ENCODE data around the gene ARHGAP22. TPM values are rescaled to one million over a fixed set of nuclear protein-coding genes. Genes with fewer than 3 reads are reported as not detected.

The ARHGAP22 gene
- total RNA-seq, 4 donors from 2014 or later: 0.26 to 3.6 (median 3.0) TPM; not detected in 1

- H3K9me3 ChIP-seq: no peaks in the 10 kb centered on the region
- H3K27me3 ChIP-seq: no peaks in the 10 kb centered on the region
- intact Hi-C loops (cut with DNase I; ENCODE audit: low total_unique reads): no loop called here
- no peak for DNase-seq
- TF ChIP-seq CTCF (IDR thresholded peaks at IDR 0.05): no peak
- TF ChIP-seq POLR2A (IDR thresholded peaks at IDR 0.05): no peak
- H3K4me3 ChIP-seq: no peak overlapping the region
- no peak overlapping the region for H3K27ac ChIP-seq
- H3K4me1 ChIP-seq: peaks cover 0 to 6% of the 10 kb centered on the region in 2 donors
- H3K36me3 ChIP-seq: no peaks in the 10 kb centered on the region
Measured at GRCh38 chr10:48527756-48528155, 77.1 kb downstream of the ARHGAP22 start.

GRCh38 chr10:48526846-48527505 lies 77.9 kb downstream of the ARHGAP22 start:
- Histone ChIP-seq H3K27me3 (no peaks in the 10 kb centered on the region), H3K27ac (peak overlapping the region; percentile 45 to 72), H3K36me3 (no peaks in the 10 kb centered on the region), H3K4me3 (no peak overlapping the region), H3K4me1 (peaks cover 0 to 6% of the 10 kb centered on the region in 2 donors), H3K9me3 (no peaks in the 10 kb centered on the region)
- no peak for DNase-seq
- intact Hi-C loops (cut with DNase I; ENCODE audit: low total_unique reads): no loop called here
- no peak for TF ChIP-seq POLR2A (IDR thresholded peaks at IDR 0.05)
- no peak for TF ChIP-seq CTCF (IDR thresholded peaks at IDR 0.05)

- Histone ChIP-seq H3K4me1 (peaks cover 0 to 6% of the 10 kb centered on the region in 2 donors), H3K27ac (peak overlapping the region; percentile 45 to 72), H3K36me3 (no peaks in the 10 kb centered on the region), H3K27me3 (no peaks in the 10 kb centered on the region), H3K4me3 (no peak overlapping the region), H3K9me3 (no peaks in the 10 kb centered on the region)
- no peak for TF ChIP-seq POLR2A (IDR thresholded peaks at IDR 0.05)
- TF ChIP-seq CTCF (IDR thresholded peaks at IDR 0.05): no peak
- DNase-seq: no peak
- intact Hi-C loops (cut with DNase I; ENCODE audit: low total_unique reads): no loop called here
Measured at GRCh38 chr10:48526011-48526821, 78.7 kb downstream of the ARHGAP22 start.

- Histone ChIP-seq H3K36me3 (no peaks in the 10 kb centered on the region), H3K27me3 (no peaks in the 10 kb centered on the region), H3K27ac (no peak overlapping the region), H3K9me3 (no peaks in the 10 kb centered on the region), H3K4me3 (no peak overlapping the region), H3K4me1 (peaks cover 0 to 6% of the 10 kb centered on the region in 2 donors)
- no peak for TF ChIP-seq POLR2A (IDR thresholded peaks at IDR 0.05)
- no peak for TF ChIP-seq CTCF (IDR thresholded peaks at IDR 0.05)
- no peak for DNase-seq
- intact Hi-C loops (cut with DNase I; ENCODE audit: low total_unique reads): no loop called here
Measured at GRCh38 chr10:48525113-48525512, 79.8 kb downstream of the ARHGAP22 start.
